ENCODE results near the gene GATAD2A.
"Not testable (repeated sequence)": the region's sequence is repeated elsewhere in the genome, so short reads cannot be mapped to it uniquely, and the experiment has no call there.

Gene GATAD2A

GRCh38 chr19:19388568-19389555 is 16.6 kb upstream of the GATAD2A start:
- no peak overlapping the region for H3K9ac ChIP-seq
- no peaks in the 10 kb centered on the region for H3K27me3 ChIP-seq (ENCODE audit: control insufficient read depth, insufficient read depth, low read length)
- no peak for TF ChIP-seq CTCF (IDR thresholded peaks at IDR 0.05)
- H3K9me3 ChIP-seq (ENCODE audit: control insufficient read depth, low read length), result no peaks in the 10 kb centered on the region
- H3K4me1 ChIP-seq, result peaks cover 24% of the 10 kb centered on the region
- peaks cover 35% of the 10 kb centered on the region for H3K79me2 ChIP-seq
- no peak overlapping the region for H3K4me3 ChIP-seq (ENCODE audit: low read depth, low read length)
- H2AFZ ChIP-seq, result peak overlapping the region; percentile 36
- peak overlapping the region; percentile 47 for H3K27ac ChIP-seq
- peak overlapping the region; percentile 0 for H3K4me2 ChIP-seq (ENCODE audit: low read length)
- no peaks in the 10 kb centered on the region for H3K36me3 ChIP-seq (ENCODE audit: control insufficient read depth, insufficient read depth, low read length)

- not testable (repeated sequence) for H2AFZ ChIP-seq; H3K27me3 ChIP-seq (ENCODE audit: control insufficient read depth, insufficient read depth, low read length); H3K27ac ChIP-seq; H3K4me3 ChIP-seq (ENCODE audit: low read depth, low read length); H3K9ac ChIP-seq; H3K4me2 ChIP-seq (ENCODE audit: low read length); H3K36me3 ChIP-seq (ENCODE audit: control insufficient read depth, insufficient read depth, low read length); H3K9me3 ChIP-seq (ENCODE audit: control insufficient read depth, low read length)
- Histone ChIP-seq H3K4me1 (peaks cover 24% of the 10 kb centered on the region), H3K79me2 (peaks cover 41% of the 10 kb centered on the region)
These were observed 15.8 kb upstream of the GATAD2A start for GRCh38 chr19:19389683-19390082.

- H3K9me3 ChIP-seq (ENCODE audit: control insufficient read depth, low read length); H3K27ac ChIP-seq; H2AFZ ChIP-seq; H3K4me3 ChIP-seq (ENCODE audit: low read depth, low read length); H3K4me1 ChIP-seq; H3K4me2 ChIP-seq (ENCODE audit: low read length); H3K36me3 ChIP-seq (ENCODE audit: control insufficient read depth, insufficient read depth, low read length); H3K9ac ChIP-seq; H3K27me3 ChIP-seq (ENCODE audit: control insufficient read depth, insufficient read depth, low read length): not testable (repeated sequence)
- H3K79me2 ChIP-seq, result peaks cover 31% of the 10 kb centered on the region
These were observed 11.1 kb upstream of the GATAD2A start for GRCh38 chr19:19394333-19394732.

DNA sequence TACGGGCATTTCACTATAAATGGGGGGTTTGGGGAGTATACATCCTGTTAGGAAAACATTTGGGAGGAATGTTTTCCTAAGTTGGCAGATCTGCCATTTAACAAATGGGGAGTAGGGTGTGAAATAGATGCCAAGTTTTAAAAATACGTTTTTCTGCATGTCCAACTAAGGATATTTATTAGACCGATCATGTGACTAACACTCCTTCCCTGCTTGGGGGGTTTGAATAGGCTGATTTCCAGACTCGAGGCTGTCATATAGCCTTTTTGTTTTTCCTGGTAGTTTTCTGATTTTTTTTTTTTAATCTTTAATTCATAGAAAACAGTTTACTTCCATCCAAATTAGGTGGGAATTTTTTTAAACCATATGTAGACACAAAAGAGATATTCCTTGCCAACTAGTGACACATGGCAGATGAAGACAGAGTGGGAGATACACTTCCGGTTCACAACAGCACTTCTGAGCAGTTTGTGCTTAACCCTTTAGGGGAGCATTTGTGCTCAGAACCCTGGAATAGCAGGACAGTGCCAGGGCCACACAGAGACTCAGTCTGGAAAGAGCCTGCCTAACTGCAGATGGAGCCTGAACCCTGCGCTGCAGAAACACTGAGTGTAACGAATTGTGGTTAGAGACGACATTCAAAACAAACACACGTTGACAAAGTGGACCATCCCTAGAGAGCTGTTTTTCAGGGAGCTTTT is 5.6 kb upstream of the GATAD2A start:
- Histone ChIP-seq H3K79me2 (peaks cover 3% of the 10 kb centered on the region), H3K27ac (no peak overlapping the region), H3K4me2 (ENCODE audit: low read length) (peak overlapping the region; percentile 26), H3K4me3 (ENCODE audit: low read depth, low read length) (peak overlapping the region; percentile 1), H3K27me3 (ENCODE audit: control insufficient read depth, insufficient read depth, low read length) (no peaks in the 10 kb centered on the region), H3K4me1 (peaks cover 14% of the 10 kb centered on the region), H3K36me3 (ENCODE audit: control insufficient read depth, insufficient read depth, low read length) (no peaks in the 10 kb centered on the region), H2AFZ (no peak overlapping the region), H3K9me3 (ENCODE audit: control insufficient read depth, low read length) (no peaks in the 10 kb centered on the region), H3K9ac (no peak overlapping the region)
- TF ChIP-seq CTCF (IDR thresholded peaks at IDR 0.05), result no peak

GRCh38 chr19:19402656-19403372 is 2.7 kb upstream of the GATAD2A start:
- Histone ChIP-seq H3K9me3 (ENCODE audit: control insufficient read depth, low read length) (no peaks in the 10 kb centered on the region), H3K4me2 (ENCODE audit: low read length) (no peak overlapping the region), H3K27me3 (ENCODE audit: control insufficient read depth, insufficient read depth, low read length) (no peaks in the 10 kb centered on the region), H3K79me2 (peaks cover 11% of the 10 kb centered on the region), H3K9ac (no peak overlapping the region), H3K27ac (peak overlapping the region; percentile 56), H2AFZ (peak overlapping the region; percentile 43), H3K4me1 (peaks cover 14% of the 10 kb centered on the region), H3K4me3 (ENCODE audit: low read depth, low read length) (no peak overlapping the region), H3K36me3 (ENCODE audit: control insufficient read depth, insufficient read depth, low read length) (no peaks in the 10 kb centered on the region)
- no peak for TF ChIP-seq CTCF (IDR thresholded peaks at IDR 0.05)
